K562 (cell line): ENCODE results near the gene ERC2. TPM values are rescaled to one million over a fixed set of nuclear protein-coding genes. Genes with fewer than 3 reads are reported as not detected.

Source experiments
- ATAC-seq: fragments of 200-7000 bp; cut with Tn5 transposase; 3 replicates; pipeline ENCODE4 v1.9.1; 2020; ENCODE audit warnings: moderate library complexity
- BruUV-seq: library from RNA; stranded (reverse); fragments of 400-500 nt; replicated peaks from 2 replicates; lab custom pipeline; 2021; lab: Mats Ljungman, UMichigan
- CTCF ChIA-PET: fragments of 300-600 bp; formaldehyde crosslinking; extraction: SDS; loops from one replicate; lab custom pipeline; 2021; ENCODE audit warnings: low intra/inter-chr PET ratio; lab: Yijun Ruan, JAX
- POLR2A ChIA-PET: fragments of 300-600, 350-650 bp; sonication (Branson Sonifier 250); formaldehyde crosslinking; extraction: SDS; loops from one replicate; lab custom pipeline; 2021; ENCODE audit warnings: antibody characterized with exemption, inconsistent platforms; lab: Yijun Ruan, JAX
- DNase-seq, 4 experiments: peaks; one replicate each; pipeline versions ENCODE4 v3.0.0 to v3.0.0-alpha.2; 2011 to 2018; ENCODE audit warnings: low spot score in 3 of 4, mixed read lengths in 3 of 4; ENCODE audit errors: extremely low read depth in 1 of 4
- FAIRE-seq: peaks from 2 replicates; lab custom pipeline; 2011; peaks lifted over from hg19 to GRCh38; lab: Jason Lieb, UNC
- H2AFZ ChIP-seq: 2 replicates; pipeline ENCODE4 v1.6.0; 2011; ENCODE audit warnings: low read depth, low read length, control low read depth, inconsistent platforms
- H3K27ac ChIP-seq: fragments of 200-600 bp; 3 replicates; pipeline ENCODE4 v1.8.0; 2011; ENCODE audit warnings: low read depth, mild to moderate bottlenecking, control low read depth, inconsistent platforms, low read length, moderate library complexity, mixed read lengths; ENCODE audit errors: extremely low read depth
- H3K27me3 ChIP-seq, 2 experiments: fragments of 300-600 bp in 1 of 2; 2 replicates in 1 of 2; 3 replicates in 1 of 2; pipeline versions ENCODE4 v1.6.0 to v1.8.0; 2011; ENCODE audit warnings: inconsistent platforms in 2 of 2, low read length in 2 of 2, mild to moderate bottlenecking in 1 of 2, mixed read lengths in 1 of 2, moderate library complexity in 1 of 2; ENCODE audit not compliant: control insufficient read depth in 2 of 2, insufficient read depth in 2 of 2
- H3K36me3 ChIP-seq: fragments of 300-600 bp; 3 replicates; pipeline ENCODE4 v1.8.0; 2011; ENCODE audit warnings: mild to moderate bottlenecking, low read length, inconsistent platforms; ENCODE audit not compliant: control insufficient read depth, insufficient read depth
- H3K4me1 ChIP-seq, 2 experiments: fragments of 200-600 bp in 1 of 2; replicated peaks in 1 of 2; 2 replicates in 1 of 2; 3 replicates in 1 of 2; pipeline versions ENCODE4 v1.5.1 to v1.8.0; 2011; ENCODE audit warnings: inconsistent platforms in 2 of 2, low read length in 2 of 2, mild to moderate bottlenecking in 1 of 2, mixed read lengths in 1 of 2, moderate library complexity in 1 of 2; ENCODE audit not compliant: control insufficient read depth in 2 of 2, insufficient read depth in 2 of 2
- H3K4me2 ChIP-seq: 2 replicates; pipeline ENCODE4 v1.6.1; 2011; ENCODE audit warnings: low read length, control low read depth, inconsistent platforms, mixed read lengths; ENCODE audit not compliant: insufficient read depth
- H3K4me3 ChIP-seq: fragments of 200-600 bp; sonication (generic), shearing (Covaris generic); 2 replicates; pipeline ENCODE4 v1.5.1; 2016; ENCODE audit warnings: control low read depth, inconsistent platforms
- H3K79me2 ChIP-seq: fragments of 200-600 bp; 3 replicates; pipeline ENCODE4 v1.8.0; 2011; ENCODE audit warnings: low read length, inconsistent platforms; ENCODE audit not compliant: control insufficient read depth, insufficient read depth
- H3K9ac ChIP-seq, 2 experiments: 2 replicates each; pipeline versions ENCODE4 v1.6.0 to v1.6.1; 2011; ENCODE audit warnings: low read depth in 2 of 2, low read length in 2 of 2, control low read depth in 1 of 2, inconsistent platforms in 1 of 2, mild to moderate bottlenecking in 1 of 2, mixed read lengths in 1 of 2; ENCODE audit not compliant: insufficient read depth in 1 of 2
- H3K9me1 ChIP-seq: one replicate; pipeline ENCODE4 v1.6.0; 2011; ENCODE audit warnings: inconsistent platforms, mild to moderate bottlenecking, low read length, moderate library complexity; ENCODE audit not compliant: control insufficient read depth, insufficient read depth
- H3K9me3 ChIP-seq: replicated peaks from 2 replicates; pipeline ENCODE4 v1.5.1; 2011; ENCODE audit warnings: low read depth, low read length, inconsistent platforms; ENCODE audit not compliant: control insufficient read depth, insufficient read depth
- H4K20me1 ChIP-seq: replicated peaks from 2 replicates; pipeline ENCODE4 v1.6.1; 2011; ENCODE audit warnings: low read length, inconsistent platforms, mixed read lengths; ENCODE audit not compliant: control insufficient read depth, insufficient read depth
- BMI1 ChIP-seq: fragments of 150-350 bp; IDR thresholded peaks from 2 replicates; pipeline ENCODE4 v1.6.1; 2014; ENCODE audit warnings: low read length
- C11orf30 ChIP-seq: fragments of 450-650 bp; IDR thresholded peaks from 2 replicates; pipeline ENCODE4 v1.6.1; 2016; ENCODE audit warnings: low read depth, mild to moderate bottlenecking
- ESRRB ChIP-seq: fragments of 250-450 bp; sonication (Bioruptor Pico); IDR thresholded peaks from 2 replicates; pipeline ENCODE4 v1.5.0; 2020; ENCODE audit warnings: mild to moderate bottlenecking, moderate library complexity, borderline replicate concordance
- FOS ChIP-seq: IDR thresholded peaks from 3 replicates; pipeline ENCODE4 v1.6.1; 2011; ENCODE audit not compliant: insufficient read length; ENCODE audit errors: extremely low read depth
- JUNB ChIP-seq: fragments of 450-650 bp; formaldehyde crosslinking; conservative IDR thresholded peaks from 2 replicates; pipeline ENCODE4 v1.4.0; 2020; ENCODE audit warnings: mild to moderate bottlenecking
- KAT7 ChIP-seq: sonication (generic); formaldehyde crosslinking; IDR thresholded peaks from 2 replicates; pipeline ENCODE4 v1.8.0; 2022; ENCODE audit warnings: missing genetic modification reagents, mild to moderate bottlenecking, borderline replicate concordance
- NFE2L1 ChIP-seq: fragments of 450-650 bp; IDR thresholded peaks from 2 replicates; pipeline ENCODE4 v1.6.1; 2016; ENCODE audit warnings: missing genetic modification characterization, low read depth, mild to moderate bottlenecking, missing compliant biosample characterization, moderate library complexity, borderline replicate concordance
- NFYB ChIP-seq: IDR thresholded peaks from 2 replicates; pipeline ENCODE4 v1.6.1; 2011; ENCODE audit warnings: mild to moderate bottlenecking, moderate library complexity; ENCODE audit not compliant: insufficient read length; ENCODE audit errors: extremely low read depth
- PATZ1 ChIP-seq: fragments of 250-450 bp; sonication (Bioruptor Pico); IDR thresholded peaks from 2 replicates; pipeline ENCODE4 v1.5.0; 2020; ENCODE audit warnings: mild to moderate bottlenecking, borderline replicate concordance
- PKNOX1 ChIP-seq: fragments of 450-650 bp; IDR thresholded peaks from 2 replicates; pipeline ENCODE4 v1.6.1; 2016
- PYGO2 ChIP-seq: fragments of 450-650 bp; IDR thresholded peaks from 2 replicates; pipeline ENCODE4 v1.6.1; 2016; ENCODE audit warnings: mild to moderate bottlenecking, missing genetic modification characterization, moderate library complexity, missing compliant biosample characterization
- RBM25 ChIP-seq: fragments of 200-400 bp; formaldehyde crosslinking; IDR thresholded peaks from 2 replicates; pipeline ENCODE4 v1.6.1; 2018; ENCODE audit warnings: low read length, low read depth, moderate library complexity; ENCODE audit not compliant: severe bottlenecking
- SP2 ChIP-seq: IDR thresholded peaks from 2 replicates; pipeline ENCODE4 v1.6.1; 2011; ENCODE audit warnings: mild to moderate bottlenecking, low read depth, low read length, moderate library complexity; ENCODE audit not compliant: poor library complexity, severe bottlenecking; ENCODE audit errors: extremely low read depth
- TAF7 ChIP-seq: fragments of 450-650 bp; IDR thresholded peaks from 2 replicates; pipeline ENCODE4 v1.6.1; 2016; ENCODE audit warnings: missing genetic modification characterization, missing compliant biosample characterization
- ZBTB7A ChIP-seq: IDR thresholded peaks from 2 replicates; pipeline ENCODE4 v1.6.1; 2011; ENCODE audit warnings: low read depth, mild to moderate bottlenecking, low read length, moderate library complexity, borderline replicate concordance; ENCODE audit not compliant: control insufficient read depth
- ZNF143 ChIP-seq: sonication (generic); formaldehyde crosslinking; IDR thresholded peaks from 2 replicates; pipeline ENCODE4 v1.9.0; 2022; ENCODE audit warnings: mild to moderate bottlenecking, missing genetic modification reagents
- ZNF668 ChIP-seq: fragments of 250-450 bp; sonication (Bioruptor Pico); IDR thresholded peaks from 2 replicates; pipeline ENCODE4 v1.8.0; 2022; ENCODE audit warnings: mild to moderate bottlenecking, inconsistent platforms
- ZSCAN29 ChIP-seq: fragments of 450-650 bp; IDR thresholded peaks from 2 replicates; pipeline ENCODE4 v1.6.1; 2017
- WGBS: fragments of 100-300 bp; shearing (Covaris generic); methylation state at CpG from one replicate; pipeline ENCODE4 v1.1.6; 2016; ENCODE audit warnings: low coverage, mixed read lengths; ENCODE audit not compliant: insufficient coverage; ENCODE audit errors: missing lambda C conversion rate; 5-methylcytosine and 5-hydroxymethylcytosine counted together
- in situ Hi-C: fragments of 300-500 bp; cut with MboI; formaldehyde crosslinking; loops from 4 replicates; pipeline ENCODE4 v1.15.0; 2018; ENCODE audit warnings: inconsistent platforms, mixed read lengths
- intact Hi-C: fragments of 100-400 bp; cut with micrococcal nuclease; formaldehyde crosslinking; loops from 2 replicates; pipeline ENCODE4 v1.14.2; 2022
- polyA plus RNA-seq, 8 experiments: library from polyadenylated mRNA; depleted of rRNA in 4 of 8; stranded (reverse) in 5 of 8; unstranded in 3 of 8; fragments of >200 nt; fragmentation: Nextera tagmentation in 2 of 8; fragmentation: Illumina TruSeq in 1 of 8; extraction: Ambion mirVana in 2 of 8; extraction: Trizol in 1 of 8; gene quantifications; 2 replicates each; pipeline versions ENCODE4 v1.2.1 to v1.2.3, GENCODE V29; 2011 to 2014; ENCODE audit warnings: inconsistent platforms in 1 of 8, missing spikeins in 1 of 8
- total RNA-seq, 7 experiments: library from RNA; depleted of rRNA in 6 of 7; stranded (reverse); fragments of >200 nt in 6 of 7; fragmentation: Illumina TruSeq in 2 of 7; extraction: Trizol in 2 of 7; gene quantifications; 2 replicates each; pipeline versions ENCODE4 v1.2.1 to v1.2.3, GENCODE V29; 2011 to 2021; ENCODE audit warnings: low replicate concordance in 1 of 7

Gene ERC2
- total and polyA plus RNA-seq, 9 of the 15 experiments (the other 6 are each of a cell fraction or from before 2014, with no cell fraction given), result 0.04 to 0.18 (median 0.07) TPM; not detected in 2

- FAIRE-seq, result no peak
- POLR2A ChIA-PET, result no interaction called here
- H3K4me1 ChIP-seq, result no peaks in the 10 kb centered on the region; a peak in 1 of 5 replicates
- 3% methylated on average over 13 of the region's 14 CpGs for WGBS
- no peaks in the 10 kb centered on the region for H4K20me1 ChIP-seq
- no peaks in the 10 kb centered on the region for H3K36me3 ChIP-seq
- no peak overlapping the region for H3K4me3 ChIP-seq
- no peak overlapping the region for H3K27ac ChIP-seq
- H3K9ac ChIP-seq, result no peak overlapping the region
- H3K79me2 ChIP-seq, result no peaks in the 10 kb centered on the region
- H3K9me3 ChIP-seq, result no peaks in the 10 kb centered on the region
- no peak overlapping the region for H3K4me2 ChIP-seq
- CTCF ChIA-PET, result no interaction called here
- BruUV-seq, result no TSS peak
- peak; percentile 64; the same call in 1 of the 3 replicates for ATAC-seq
- H3K27me3 ChIP-seq, result peaks cover 0 to 5% of the 10 kb centered on the region in 2 experiments; a peak in 2 of 5 replicates
- intact Hi-C loops, result no loop called here
- H3K9me1 ChIP-seq, result no peaks in the 10 kb centered on the region
- in situ Hi-C loops, result no loop called here
- peak; percentile 20 to 54 (median 49) for DNase-seq
- no peak overlapping the region for H2AFZ ChIP-seq
- TF ChIP-seq FOS (peak; percentile 42), RBM25 (peak; percentile 50), ZNF143 (no peak), ZBTB7A (no peak), TAF7 (tag) (no peak), C11orf30 (no peak), PYGO2 (tag) (no peak), SP2 (peak; percentile 29), ZNF668 (CRISPR knock-in tag) (no peak), ESRRB (CRISPR knock-in tag) (no peak), JUNB (CRISPR knock-in tag) (no peak), PATZ1 (CRISPR knock-in tag) (no peak), KAT7 (CRISPR knock-in tag) (no peak), NFE2L1 (tag) (no peak), NFYB (peak; percentile 48), ZSCAN29 (no peak), PKNOX1 (peak; percentile 94), BMI1 (no peak)
Observed at GRCh38 chr3:56467108-56467507, 1.2 kb downstream of the ERC2 start.
